GM21381 (cell line): ENCODE data around the gene IL17RA.
"Not testable (repeated sequence)": the region's sequence is repeated elsewhere in the genome, so short reads cannot be mapped to it uniquely, and the experiment has no call there.

ENCODE experiments used
- ATAC-seq: cut with Tn5 transposase; IDR thresholded peaks from one replicate; pipeline ENCODE4 v1.9.1; 2021; ENCODE audit warnings: mild to moderate bottlenecking, moderate library complexity; ENCODE audit not compliant: unreplicated experiment

Gene IL17RA

DNA sequence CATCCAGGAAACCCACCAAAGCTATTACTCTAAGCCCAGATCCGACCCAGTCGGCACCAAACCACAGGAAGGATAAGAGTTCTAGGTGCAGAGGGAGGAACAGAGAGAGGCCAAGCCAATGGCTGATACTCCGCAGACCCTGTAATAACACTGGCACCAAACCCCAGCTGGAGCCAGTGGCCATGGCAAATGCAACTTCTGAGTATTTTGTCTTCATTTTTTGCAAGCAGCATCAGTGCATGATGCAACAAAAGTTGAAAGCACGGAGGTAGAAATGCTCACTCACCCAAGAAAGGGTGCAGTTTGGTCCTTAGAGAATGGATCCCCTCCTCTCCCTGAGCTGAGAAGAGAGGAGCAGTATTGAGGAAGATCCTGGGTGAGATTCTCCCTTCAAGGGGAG is 33.5 kb downstream of the IL17RA start:
- ATAC-seq, result no peak

DNA sequence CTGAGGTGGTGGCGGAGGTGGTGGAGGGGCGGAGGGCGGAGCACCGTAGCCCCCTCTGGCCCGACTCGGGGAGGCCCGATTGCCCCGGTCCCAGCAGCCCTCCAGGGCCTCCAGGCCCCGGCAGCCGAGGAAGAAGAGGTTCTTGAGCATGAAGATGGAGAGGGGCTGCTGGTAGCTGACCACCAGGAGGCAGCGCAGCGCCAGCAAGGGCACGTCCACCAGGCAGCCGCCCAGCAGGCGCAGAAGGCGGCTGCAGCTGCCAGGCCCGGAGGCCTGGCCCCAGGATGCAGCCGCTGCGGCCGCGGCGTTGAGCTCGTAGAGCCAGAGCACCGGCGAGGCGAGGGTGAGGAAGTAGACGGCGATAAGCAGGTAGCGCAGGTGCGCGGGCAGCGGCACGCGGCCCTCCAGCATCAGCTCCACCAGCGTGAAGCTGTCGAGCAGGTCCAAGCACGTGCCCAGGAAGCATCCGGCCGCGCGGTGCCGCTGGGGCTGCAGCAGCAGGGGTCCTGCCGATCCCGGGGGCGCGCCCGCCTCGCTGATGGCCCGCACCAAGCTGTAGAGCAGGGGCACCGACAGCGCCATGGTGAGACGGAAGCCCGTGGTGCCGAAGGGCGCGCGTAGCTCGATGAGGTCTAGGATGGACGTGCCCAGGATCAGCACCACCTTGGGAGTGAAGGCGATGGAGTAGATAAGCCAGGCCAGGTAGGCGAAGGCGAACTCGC is 34.8 kb downstream of the IL17RA start:
- ATAC-seq, result no peak

DNA sequence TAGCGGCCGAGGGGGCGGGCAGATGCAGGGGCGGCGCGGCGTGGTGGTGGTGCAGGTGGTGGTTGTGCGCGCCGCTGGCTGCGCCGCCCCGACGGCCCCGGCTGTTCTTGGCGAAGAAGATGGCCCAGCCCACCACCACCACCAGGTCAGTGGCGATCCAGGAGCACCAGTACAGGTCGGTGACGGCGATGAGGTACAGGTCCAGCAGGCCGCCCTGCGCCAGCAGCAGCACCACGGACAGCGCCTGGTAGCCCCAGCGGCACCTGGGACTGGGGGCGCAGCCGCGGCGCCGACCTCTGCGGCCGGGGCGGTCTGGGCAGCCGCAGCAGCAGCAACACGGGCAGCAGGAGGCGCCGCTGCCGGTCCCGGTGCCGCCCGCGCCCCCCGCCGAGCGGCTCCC is 35.5 kb downstream of the IL17RA start:
- ATAC-seq, result no peak

DNA sequence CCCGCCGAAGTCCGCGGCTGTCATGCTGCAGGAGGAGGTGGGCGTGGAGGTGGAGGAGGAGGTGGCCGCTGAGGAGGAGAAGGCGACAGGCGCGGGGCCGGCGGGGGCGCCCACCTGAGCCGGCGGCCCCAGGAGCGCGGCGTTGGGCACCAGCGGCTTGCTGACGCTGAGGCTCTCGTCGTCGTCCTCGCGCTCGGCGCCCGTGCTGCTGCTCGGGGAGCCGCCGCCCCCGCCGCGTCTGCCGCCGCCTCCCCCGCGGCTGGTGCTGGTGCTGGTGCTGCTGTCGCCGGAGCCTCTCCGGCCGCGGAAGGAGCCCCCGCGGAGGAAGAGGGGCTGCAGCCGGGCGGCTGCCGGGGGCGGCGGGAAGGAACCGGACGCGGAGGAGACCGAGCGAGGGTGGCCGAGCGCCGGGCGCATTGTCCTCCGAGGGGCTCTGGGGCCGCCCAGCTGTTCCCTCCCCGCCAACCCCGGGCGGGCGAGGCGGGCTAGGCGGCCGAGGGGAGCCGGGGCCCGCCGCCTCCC is 36.0 kb downstream of the IL17RA start:
- ATAC-seq, result no peak

DNA sequence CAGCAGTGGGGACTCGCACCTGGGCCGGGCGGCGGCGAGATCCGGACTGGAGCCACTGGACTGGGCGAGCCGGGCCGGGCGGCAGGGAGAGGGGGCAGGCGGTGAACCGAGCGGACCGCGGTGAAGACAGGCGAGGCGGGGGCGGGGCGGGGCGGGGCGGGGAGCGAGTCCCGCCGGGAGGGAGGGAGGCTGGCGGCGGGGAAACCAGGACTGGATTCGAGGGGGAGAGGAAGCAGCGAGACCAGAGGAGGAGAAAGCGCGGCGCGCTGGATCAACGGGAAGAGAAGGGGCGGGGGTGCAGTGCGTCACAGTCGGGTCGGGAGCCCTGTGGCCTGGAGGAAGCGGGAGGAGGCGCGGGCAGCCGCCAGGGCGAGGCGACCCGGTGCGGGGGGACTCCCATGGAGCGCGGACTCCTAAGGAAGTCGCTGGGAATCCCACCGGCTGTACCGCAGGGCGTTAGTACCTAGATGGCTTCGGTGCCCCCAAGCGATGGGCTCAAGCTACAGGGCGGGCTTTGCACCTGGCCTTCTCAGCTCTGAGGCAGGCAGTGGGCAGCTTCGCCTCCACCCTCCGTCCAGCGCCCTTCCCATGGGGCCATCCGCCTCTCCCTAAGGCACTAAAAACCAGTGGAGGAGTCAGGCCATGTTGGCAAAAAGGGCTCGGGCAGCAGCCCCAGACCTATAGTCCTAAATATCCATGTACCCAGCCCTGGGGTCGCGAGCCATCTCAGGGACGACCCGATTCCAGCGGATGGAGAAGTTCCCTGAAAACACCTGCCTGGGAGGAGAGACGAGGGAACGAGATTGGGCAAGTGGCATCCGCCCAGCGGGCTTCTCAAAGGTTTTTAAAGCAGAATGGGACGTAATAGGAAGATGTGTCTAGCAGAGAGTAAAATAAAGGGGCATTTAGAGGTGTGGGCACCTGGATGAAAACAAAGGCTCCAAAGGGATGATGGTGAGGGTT is 36.7 kb downstream of the IL17RA start, which contains the start of gene TMEM121B:
TMEM121B (minus strand) TSS at position 128 of the 963 bp plus-strand sequence. CDS start 233 bp downstream, outside the sequence.
- no peak for ATAC-seq

DNA sequence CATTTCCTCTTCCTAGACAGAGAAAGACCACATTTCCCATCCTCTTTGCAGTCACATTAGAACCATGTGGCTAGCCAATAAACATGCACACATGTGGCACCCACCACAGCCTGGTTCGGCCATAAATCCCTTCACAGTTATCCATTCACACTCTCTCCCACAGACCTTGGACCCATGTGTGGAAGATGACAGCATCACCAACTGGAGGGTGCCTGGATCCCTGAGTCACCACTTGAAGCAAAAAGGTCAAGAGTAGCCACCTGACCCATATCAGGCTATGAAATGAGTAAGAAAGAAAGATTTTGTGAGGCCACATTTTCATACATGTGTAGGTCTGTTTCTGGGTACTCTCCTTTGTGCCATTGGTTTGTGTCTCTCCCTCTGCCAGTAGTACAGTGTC is 45.4 kb downstream of the IL17RA start:
- ATAC-seq, result no peak

DNA sequence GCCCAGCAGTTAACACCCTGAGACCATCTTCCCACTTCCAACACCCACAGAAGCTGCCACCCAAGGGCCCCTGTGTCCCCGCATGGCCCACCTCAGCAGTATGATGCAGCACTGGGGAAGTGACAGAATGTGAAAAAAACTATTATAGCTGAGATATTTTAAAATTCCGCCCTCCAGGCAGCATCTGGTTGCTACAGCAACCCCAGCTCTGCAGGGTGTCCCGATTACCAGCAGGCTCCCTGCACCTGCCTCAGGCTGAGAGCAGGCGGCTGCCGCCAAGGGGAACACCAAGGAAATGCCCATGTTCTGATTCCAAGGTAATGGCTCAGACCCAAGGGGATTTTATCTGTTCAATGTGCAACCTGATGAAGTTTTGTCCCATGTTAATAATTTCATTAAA is 46.9 kb downstream of the IL17RA start:
- no peak for ATAC-seq

DNA sequence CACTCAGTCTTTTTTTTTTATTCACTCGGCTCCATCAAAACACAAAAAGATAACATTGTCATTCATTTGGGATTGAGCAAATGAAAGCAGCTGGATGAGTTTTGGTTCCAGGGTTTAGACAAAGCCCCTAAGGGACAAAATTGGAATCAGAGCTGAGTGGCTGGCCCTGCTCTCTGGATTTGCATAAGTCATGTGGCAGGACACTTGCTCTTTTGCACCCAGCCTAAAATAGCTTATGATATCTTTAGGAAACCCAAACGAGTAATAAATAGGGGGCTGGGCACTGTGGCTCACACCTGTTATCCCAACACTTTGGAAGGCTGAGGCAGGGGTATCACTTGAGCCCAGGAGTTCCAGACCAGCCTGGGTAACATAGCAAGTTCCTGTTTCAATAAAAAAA is 47.3 kb downstream of the IL17RA start:
- ATAC-seq, result no peak

DNA sequence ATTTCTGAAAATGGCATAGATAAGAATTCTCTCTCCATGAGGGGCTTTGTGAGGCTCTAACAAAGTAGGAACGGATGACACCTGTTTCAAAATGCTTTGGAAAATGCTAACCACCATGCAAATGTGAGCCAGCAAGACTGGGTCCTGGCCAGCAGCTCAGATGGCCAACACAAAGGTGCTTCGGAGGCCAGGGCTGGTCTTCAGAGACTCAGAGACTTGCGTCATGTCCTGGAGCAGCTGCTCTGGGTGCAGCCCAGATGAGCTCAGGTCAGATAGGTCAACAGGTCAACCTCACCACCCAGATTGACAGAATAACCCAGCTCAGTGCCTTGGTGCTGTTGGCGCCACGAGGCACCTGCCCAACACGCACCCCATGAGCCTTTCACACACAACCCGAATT is 48.3 kb downstream of the IL17RA start:
- no peak for ATAC-seq

DNA sequence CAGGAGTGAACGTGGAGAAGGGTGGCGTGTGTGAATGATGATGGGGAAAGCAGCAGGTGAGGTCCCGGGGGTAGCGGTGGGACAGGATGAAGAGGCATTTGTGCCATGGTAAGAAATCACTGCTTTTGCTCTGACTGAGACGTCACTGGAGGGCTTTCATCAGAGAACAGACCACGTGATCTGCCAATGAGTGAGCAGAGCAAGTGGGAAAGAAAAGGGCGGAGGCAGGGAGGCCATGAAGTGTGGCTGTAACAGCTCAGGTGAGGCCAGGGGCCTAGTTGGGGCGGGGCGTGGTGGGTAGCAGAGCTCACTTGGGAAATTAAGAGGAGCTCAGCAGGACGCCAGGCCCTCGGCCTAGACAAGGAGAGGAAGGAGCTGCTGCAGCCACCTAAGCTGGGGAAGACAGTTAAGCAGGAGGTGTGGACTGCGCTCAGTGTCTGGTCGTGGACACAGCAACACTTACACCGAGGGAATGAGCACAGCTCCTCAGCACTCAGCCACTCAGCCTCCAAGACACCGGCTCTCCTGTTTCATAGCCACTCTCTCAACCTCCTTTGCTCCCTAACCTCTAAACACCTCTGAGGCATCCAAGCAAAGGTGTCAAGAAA is 50.5 kb downstream of the IL17RA start:
- no peak for ATAC-seq

DNA sequence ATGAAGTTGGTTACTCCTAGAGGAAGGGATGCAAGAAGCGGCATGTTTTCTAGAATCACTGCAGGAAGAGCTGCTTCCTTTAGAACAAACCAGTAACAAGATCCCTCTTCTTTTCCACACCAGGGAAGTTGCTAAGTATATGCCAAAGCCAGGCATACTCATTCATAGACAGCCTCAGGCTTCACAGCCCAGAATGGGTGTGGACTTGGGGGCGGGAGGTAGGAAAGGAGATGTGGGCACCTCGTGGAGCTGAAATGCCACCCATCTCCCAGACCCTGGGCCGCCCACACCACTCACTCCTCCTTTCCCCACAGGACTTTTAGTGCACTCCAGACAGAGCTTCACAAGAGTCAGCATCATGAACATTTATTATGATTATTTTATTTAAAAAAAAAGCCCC is 52.4 kb downstream of the IL17RA start:
- no peak for ATAC-seq

DNA sequence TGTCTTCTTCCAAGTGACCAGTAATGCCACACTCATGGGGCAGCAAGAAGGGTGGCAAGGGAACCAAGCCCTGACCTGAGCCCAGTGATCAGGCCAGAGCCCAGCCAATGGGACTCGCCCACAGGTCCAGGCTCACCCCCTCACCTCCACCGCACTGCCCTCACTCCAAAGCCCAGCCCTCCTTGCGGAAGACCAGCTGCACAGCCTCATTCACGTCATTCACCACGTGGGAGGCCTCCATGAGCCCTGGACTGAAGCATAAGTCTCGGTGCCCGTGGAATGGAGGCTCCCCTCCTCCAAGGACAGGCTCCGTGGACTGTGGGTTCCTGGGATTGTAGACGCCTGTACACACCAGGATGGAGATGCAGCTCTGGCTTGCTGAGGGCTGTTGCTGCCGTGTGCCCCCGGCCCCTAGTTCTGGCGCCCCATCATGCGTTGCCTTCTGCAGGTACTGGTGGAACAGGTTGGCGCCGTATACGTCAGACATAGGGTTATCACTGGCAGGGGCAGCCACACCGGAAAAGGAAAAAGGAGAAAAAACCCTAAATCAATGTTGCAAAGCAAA is 53.1 kb downstream of the IL17RA start:
- ATAC-seq, result no peak

DNA sequence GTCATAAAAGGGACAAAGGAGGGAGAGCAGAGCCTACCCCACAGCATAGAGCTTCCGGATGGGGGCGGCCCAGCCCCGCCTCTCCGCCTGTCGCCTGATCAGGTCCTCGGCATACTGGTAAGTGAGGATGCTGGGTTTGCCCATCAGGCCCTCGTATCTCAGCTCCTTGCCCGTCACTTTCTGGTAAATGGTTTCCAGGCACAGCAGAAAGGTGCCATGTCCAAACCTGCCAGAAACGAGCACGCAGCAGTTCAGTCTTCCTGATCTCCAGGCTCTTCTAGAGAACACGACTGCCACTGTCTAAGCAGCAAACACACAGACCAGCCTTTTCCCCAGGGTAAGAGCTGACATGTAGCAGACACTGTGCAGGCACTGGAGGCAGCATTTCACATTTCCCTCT is 53.7 kb downstream of the IL17RA start:
- no peak for ATAC-seq

DNA sequence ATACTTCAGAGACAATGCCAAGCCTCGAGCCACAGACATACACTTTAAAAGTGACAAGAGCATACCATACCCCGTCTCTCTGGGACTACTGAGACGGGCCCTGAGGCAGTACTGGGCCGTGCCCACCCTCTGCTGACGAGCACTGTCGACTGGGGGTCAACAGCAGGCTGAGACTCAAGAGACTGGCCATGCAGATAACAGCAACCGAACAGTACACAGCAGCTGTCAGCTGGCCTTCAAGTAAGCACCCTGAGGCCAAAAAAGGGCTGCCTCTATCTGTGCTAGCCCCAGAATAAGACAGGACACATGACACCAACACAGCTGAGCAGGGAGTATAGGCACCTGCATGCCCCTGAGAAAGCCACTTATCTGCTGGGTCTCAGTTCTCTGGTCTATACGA is 55.2 kb downstream of the IL17RA start:
- no peak for ATAC-seq

DNA sequence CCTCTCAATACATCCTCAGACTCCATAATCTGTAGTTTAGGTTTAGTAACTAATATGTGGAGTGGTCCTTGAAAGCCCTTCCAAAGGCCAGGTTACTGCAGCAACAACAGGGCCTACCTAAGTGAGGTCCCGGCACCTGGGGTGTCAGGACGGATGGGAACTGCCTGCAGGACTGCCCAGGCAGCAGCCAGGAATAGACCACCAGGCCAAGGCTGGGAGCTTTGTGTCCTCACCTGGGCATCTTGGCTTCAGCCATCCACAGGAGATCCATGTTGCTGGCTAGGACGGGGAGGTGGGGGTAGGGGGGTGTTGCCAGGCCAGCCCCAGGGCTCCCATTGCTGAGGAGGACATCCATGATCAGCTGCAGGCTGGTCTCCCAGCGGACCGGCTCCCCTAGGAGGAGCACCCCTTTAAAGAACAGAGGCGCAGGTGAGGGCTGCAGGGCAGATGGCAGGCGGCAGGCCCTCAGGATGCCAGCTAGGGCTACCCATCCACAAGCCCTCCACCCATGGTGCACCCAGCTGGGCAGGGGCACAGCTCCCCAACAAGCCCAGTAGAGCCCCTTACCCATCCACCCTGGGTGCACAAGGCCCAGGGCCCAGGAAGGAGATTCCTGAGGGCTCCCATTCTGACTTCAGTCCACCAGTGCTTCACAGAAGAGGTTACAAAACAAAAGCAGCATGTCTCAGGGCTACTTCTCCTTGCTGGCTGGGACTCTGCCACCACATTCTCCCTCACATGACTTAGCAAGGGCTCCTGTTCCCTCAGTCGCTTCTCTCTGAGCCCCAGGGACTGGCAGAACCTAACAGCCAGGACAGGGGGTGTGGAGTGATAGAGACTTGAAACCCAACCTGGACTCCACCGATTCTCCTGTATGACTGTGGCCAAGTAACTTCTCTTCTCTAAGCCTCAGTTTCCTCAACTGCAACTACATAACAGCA is 56.3 kb downstream of the IL17RA start:
- ATAC-seq, result no peak

DNA sequence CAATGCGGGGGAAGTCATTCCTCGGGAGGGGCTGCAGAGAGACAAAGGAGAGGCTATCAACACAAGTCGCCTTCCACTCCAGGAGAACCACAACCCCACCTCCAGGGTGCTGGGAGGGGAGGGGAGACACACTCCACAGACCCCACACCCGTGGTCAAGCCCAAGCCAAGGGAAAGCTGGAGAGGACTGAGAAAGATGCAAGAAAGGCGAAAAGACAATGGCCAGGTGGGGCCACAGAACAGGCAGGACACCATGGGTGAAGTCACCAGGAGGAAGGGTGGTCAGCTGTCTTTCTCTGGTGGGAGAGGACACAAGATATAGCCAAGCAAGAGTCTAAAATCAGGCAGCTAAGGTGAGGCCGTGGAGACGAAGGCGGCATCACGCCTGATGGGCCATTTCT is 58.3 kb downstream of the IL17RA start:
- ATAC-seq, result no peak

DNA sequence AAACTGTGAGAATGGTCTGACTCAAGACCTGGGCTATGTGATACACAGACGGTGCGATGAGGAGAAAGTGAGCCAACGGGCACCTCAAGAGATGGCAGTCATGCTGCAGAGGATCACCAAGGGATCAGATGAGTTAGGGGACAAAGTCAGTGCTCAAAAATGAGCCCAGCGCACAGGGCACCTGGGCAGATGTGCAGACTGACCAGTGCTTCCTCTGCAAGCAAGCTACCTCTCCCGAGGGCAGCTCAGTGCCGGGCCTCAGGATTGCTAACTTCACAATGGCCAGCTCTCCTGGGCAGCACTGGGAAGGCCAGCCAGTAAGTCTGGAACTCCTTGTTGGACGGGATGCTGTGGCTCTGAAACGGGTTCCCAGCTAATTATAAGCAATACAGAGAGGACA is 59.0 kb downstream of the IL17RA start:
- ATAC-seq, result no peak

DNA sequence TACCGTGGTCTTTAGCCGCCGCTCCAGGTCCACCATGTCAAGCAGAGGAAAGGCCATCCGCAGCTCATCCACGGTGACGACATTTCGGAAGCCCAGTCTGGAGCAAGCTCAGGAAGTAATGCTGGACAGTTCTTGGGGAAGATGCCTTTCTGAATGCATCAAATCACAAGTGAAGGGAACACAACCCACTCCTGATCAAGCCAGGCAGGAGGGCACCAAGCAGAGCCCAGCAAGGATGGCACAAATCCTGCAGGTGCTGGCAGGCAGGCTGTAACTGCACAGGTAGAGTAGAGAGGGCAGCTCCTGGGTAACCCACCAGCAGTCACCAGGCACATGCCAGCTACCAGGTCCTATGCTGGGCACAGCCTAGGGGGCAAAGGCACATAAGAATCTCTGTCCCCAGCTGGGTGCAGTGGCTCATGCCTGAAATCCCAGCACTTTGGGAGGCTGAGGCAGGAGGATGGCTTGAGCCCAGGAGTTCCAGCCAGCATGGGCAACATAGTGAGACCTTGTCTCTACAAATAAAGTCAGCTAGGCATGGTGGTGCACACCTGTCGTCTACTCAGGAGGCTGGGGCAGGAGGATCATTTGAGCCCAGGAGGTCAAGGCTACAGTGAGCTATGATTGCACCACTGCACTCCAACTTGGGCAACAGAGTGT is 60.4 kb downstream of the IL17RA start:
- ATAC-seq, result no peak

DNA sequence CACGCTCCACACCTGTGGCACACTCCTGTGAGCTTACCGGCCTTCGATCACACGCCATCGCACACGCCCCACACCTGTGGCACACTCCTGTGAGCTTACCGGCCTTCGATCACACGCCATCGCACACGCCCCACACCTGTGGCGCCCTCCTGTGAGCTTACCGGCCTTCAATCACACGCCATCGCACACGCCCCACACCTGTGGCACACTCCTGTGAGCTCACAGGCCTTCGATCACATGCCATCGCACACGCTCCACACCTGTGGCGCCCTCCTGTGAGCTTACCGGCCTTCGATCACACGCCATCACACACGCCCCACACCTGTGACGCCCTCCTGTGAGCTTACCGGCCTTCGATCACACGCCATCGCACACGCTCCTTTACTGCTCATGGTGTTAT is 62.7 kb downstream of the IL17RA start:
- not testable (repeated sequence) for ATAC-seq
